GM23248 (cell line): ENCODE results near the gene PKD2L1. TPM values are rescaled to one million over a fixed set of nuclear protein-coding genes. Genes with fewer than 3 reads are reported as not detected.

Experiments
- DNase-seq: peaks from one replicate; pipeline ENCODE4 v3.0.0-alpha.2; 2015
- H2AFZ ChIP-seq: fragments of 200-600 bp; sonication (generic); 2 replicates; pipeline ENCODE4 v1.6.1; 2016; ENCODE audit warnings: antibody characterized with exemption
- H3F3A ChIP-seq: fragments of 200-600 bp; sonication (generic); 2 replicates; pipeline ENCODE4 v1.6.1; 2016; ENCODE audit warnings: mild to moderate bottlenecking, antibody characterized with exemption, mixed run types; ENCODE audit not compliant: insufficient read depth
- H3K27ac ChIP-seq: fragments of 200-600 bp; sonication (generic); 2 replicates; pipeline ENCODE4 v1.5.1; 2016; ENCODE audit warnings: mild to moderate bottlenecking
- H3K27me3 ChIP-seq: fragments of 200-600 bp; sonication (generic); replicated peaks from 2 replicates; pipeline ENCODE4 v1.6.1; 2016; ENCODE audit warnings: mild to moderate bottlenecking; ENCODE audit not compliant: insufficient read depth
- H3K36me3 ChIP-seq: fragments of 200-600 bp; sonication (generic); 2 replicates; pipeline ENCODE4 v1.6.1; 2016; ENCODE audit warnings: low read depth, mild to moderate bottlenecking
- H3K4me1 ChIP-seq: fragments of 200-600 bp; sonication (generic); 2 replicates; pipeline ENCODE4 v1.6.1; 2016; ENCODE audit warnings: mild to moderate bottlenecking; ENCODE audit not compliant: insufficient read depth
- H3K4me2 ChIP-seq: fragments of 200-600 bp; sonication (generic); one replicate; pipeline ENCODE4 v1.6.1; 2016; ENCODE audit warnings: mild to moderate bottlenecking; ENCODE audit not compliant: unreplicated experiment
- H3K4me3 ChIP-seq: fragments of 200-600 bp; sonication (generic); 2 replicates; pipeline ENCODE4 v1.5.1; 2016; ENCODE audit warnings: mild to moderate bottlenecking
- H3K79me2 ChIP-seq: fragments of 200-600 bp; sonication (generic); 2 replicates; pipeline ENCODE4 v1.6.1; 2016; ENCODE audit warnings: mild to moderate bottlenecking; ENCODE audit not compliant: insufficient read depth
- H3K9ac ChIP-seq: fragments of 200-600 bp; sonication (generic); 2 replicates; pipeline ENCODE4 v1.6.1; 2016; ENCODE audit warnings: mild to moderate bottlenecking
- H3K9me2 ChIP-seq: fragments of 200-600 bp; sonication (generic); 2 replicates; pipeline ENCODE4 v1.6.1; 2016; ENCODE audit warnings: mixed run types, mild to moderate bottlenecking, moderate library complexity; ENCODE audit not compliant: insufficient read depth
- H3K9me3 ChIP-seq: fragments of 200-600 bp; sonication (generic); one replicate; pipeline ENCODE4 v1.6.1; 2017; ENCODE audit warnings: low read depth
- H4K20me1 ChIP-seq: fragments of 200-600 bp; sonication (generic); 2 replicates; pipeline ENCODE4 v1.6.0; 2016; ENCODE audit not compliant: insufficient read depth
- EZH2 ChIP-seq: fragments of 200-600 bp; sonication (generic); IDR thresholded peaks from 2 replicates; pipeline ENCODE4 v1.6.1; 2018; ENCODE audit warnings: antibody characterized with exemption, mild to moderate bottlenecking; ENCODE audit not compliant: insufficient read depth, poor library complexity, severe bottlenecking
- EZH2phosphoT487 ChIP-seq: fragments of 200-600 bp; sonication (generic); IDR thresholded peaks from 2 replicates; pipeline ENCODE4 v1.6.1; 2018; ENCODE audit warnings: antibody characterized with exemption, moderate library complexity, mild to moderate bottlenecking, low read depth; ENCODE audit not compliant: insufficient read depth
- WGBS, 2 experiments: methylation state at CpG; one replicate each; pipeline ENCODE4 v1.1.6; 2015 to 2017; ENCODE audit warnings: low lambda C conversion rate in 2 of 2, low coverage in 1 of 2; ENCODE audit errors: missing lambda C conversion rate in 2 of 2; 5-methylcytosine and 5-hydroxymethylcytosine counted together
- in situ Hi-C: fragments of 300-500 bp; cut with MboI; formaldehyde crosslinking; loops from 2 replicates; pipeline ENCODE4 v1.15.0; 2020
- polyA plus RNA-seq: library from polyadenylated mRNA; unstranded; fragments of >200 nt; fragmentation: Nextera tagmentation; extraction: Ambion mirVana; gene quantifications from 2 replicates; pipeline ENCODE4 v1.2.1, GENCODE V29; 2016
- total RNA-seq: library from RNA; depleted of rRNA; stranded (reverse); fragments of >200 nt; shearing (Covaris generic); gene quantifications from 2 replicates; pipeline ENCODE4 v1.2.3, GENCODE V29; 2014

Gene PKD2L1
- total and polyA plus RNA-seq, 2 experiments from 2014 or later = not detected

DNA sequence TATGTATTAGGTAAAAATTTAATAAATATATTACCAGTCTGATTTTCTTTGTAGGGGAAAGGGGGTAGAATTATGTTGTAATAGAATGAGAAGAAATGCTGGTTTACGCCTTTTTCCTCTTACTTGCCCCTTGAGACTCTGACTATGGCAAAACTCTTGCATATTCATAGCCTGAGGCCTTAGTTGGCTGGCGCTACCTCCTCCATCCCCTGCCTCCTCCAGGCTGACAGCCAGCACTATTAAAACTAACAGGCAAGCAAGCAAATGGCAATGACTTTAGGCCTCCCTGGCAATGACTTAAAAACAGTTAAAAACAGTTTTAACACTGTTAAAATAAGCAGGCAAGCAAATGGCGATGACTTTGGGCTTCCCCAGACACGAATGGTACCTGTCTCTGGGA is 14.4 kb downstream of the PKD2L1 start:
- Histone ChIP-seq H3K4me3 (no peak overlapping the region), H3K4me2 (no peak overlapping the region), H3K9me2 (no peaks in the 10 kb centered on the region), H3F3A (no peaks in the 10 kb centered on the region), H3K4me1 (no peaks in the 10 kb centered on the region), H3K9ac (no peak overlapping the region), H3K79me2 (no peaks in the 10 kb centered on the region), H2AFZ (no peak overlapping the region), H4K20me1 (no peaks in the 10 kb centered on the region), H3K9me3 (no peaks in the 10 kb centered on the region), H3K36me3 (no peaks in the 10 kb centered on the region), H3K27me3 (peaks cover 40% of the 10 kb centered on the region), H3K27ac (no peak overlapping the region)
- no peak for TF ChIP-seq EZH2
- TF ChIP-seq EZH2phosphoT487 = no peak
- WGBS, 2 experiments = 51 to 53% methylated on average over 4 of the region's 4 CpGs
- in situ Hi-C loops = no loop called here
- DNase-seq = no peak

DNA sequence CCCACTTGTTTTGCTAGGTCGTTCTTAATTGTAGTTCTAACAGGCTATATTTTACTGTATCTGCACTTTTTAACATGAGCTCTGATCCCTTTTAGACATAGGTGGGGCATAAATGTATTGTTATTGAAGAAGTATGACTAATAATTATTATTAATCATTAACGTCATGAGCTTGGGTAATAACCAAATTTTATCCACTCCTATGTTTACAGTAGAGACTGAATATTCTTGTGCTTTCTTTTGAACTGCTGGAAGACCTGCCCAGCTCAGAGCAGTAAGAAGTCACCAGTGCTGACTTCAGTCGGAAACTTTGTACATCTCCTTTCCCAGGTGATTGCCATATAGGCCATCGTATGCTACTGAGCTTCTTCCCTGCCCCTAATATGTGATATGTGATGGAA is 18.7 kb downstream of the PKD2L1 start:
- Histone ChIP-seq H3K9me3 (no peaks in the 10 kb centered on the region), H3K4me3 (no peak overlapping the region), H3K4me2 (no peak overlapping the region), H4K20me1 (no peaks in the 10 kb centered on the region), H3F3A (no peaks in the 10 kb centered on the region; the same call in 1 of the 2 replicates), H3K27ac (no peak overlapping the region), H3K36me3 (no peaks in the 10 kb centered on the region), H3K79me2 (no peaks in the 10 kb centered on the region), H3K9ac (no peak overlapping the region), H3K9me2 (no peaks in the 10 kb centered on the region), H2AFZ (no peak overlapping the region), H3K27me3 (peaks cover 32% of the 10 kb centered on the region), H3K4me1 (peaks cover 10% of the 10 kb centered on the region; the same call in 1 of the 2 replicates)
- no peak for TF ChIP-seq EZH2phosphoT487
- TF ChIP-seq EZH2 = no peak
- in situ Hi-C loops = no loop called here
- 23 to 27% methylated on average over 4 of the region's 4 CpGs for WGBS, 2 experiments
- DNase-seq = no peak

- H3K79me2 ChIP-seq = no peaks in the 10 kb centered on the region
- no peak overlapping the region for H3K4me3 ChIP-seq
- H3K4me1 ChIP-seq = peaks cover 10% of the 10 kb centered on the region; the same call in 1 of the 2 replicates
- DNase-seq = peak; percentile 87
- no peak overlapping the region for H3K9ac ChIP-seq
- no peaks in the 10 kb centered on the region; the same call in 1 of the 2 replicates for H3F3A ChIP-seq
- H3K36me3 ChIP-seq = no peaks in the 10 kb centered on the region
- TF ChIP-seq EZH2phosphoT487 (no peak), EZH2 (no peak)
- no peaks in the 10 kb centered on the region for H3K9me3 ChIP-seq
- no peak overlapping the region for H3K27ac ChIP-seq
- no peaks in the 10 kb centered on the region for H4K20me1 ChIP-seq
- peaks cover 28% of the 10 kb centered on the region for H3K27me3 ChIP-seq
- in situ Hi-C loops = no loop called here
- H2AFZ ChIP-seq = no peak overlapping the region
- WGBS, 2 experiments = 23 to 26% methylated on average over 3 of the region's 3 CpGs
- H3K4me2 ChIP-seq = no peak overlapping the region
- H3K9me2 ChIP-seq = no peaks in the 10 kb centered on the region
Measured at GRCh38 chr10:100307684-100308083, 22.3 kb downstream of the PKD2L1 start.

DNA sequence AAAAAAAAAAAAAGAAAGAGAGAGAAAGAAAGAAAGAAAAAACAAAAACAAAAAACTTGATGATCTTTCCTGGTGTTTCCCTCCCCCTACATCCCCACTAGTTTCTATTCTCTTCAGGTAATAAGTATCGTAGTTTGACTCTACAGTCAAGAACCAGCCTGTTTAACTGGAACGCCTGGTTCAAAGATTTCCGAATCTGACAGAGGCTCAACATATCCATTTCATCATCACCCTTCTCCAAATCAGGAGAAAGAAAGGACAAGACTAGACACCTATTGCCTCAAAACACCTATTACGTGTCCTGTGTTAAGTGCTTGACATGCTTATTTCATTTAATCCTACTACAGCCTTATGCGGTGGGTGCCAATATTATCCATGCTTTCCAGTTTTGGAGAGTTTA is 23.2 kb downstream of the PKD2L1 start:
- Histone ChIP-seq H3K9me3 (no peaks in the 10 kb centered on the region), H3K4me1 (peaks cover 10% of the 10 kb centered on the region; the same call in 1 of the 2 replicates), H2AFZ (no peak overlapping the region), H3K4me2 (no peak overlapping the region), H3K79me2 (no peaks in the 10 kb centered on the region), H4K20me1 (no peaks in the 10 kb centered on the region), H3K9me2 (no peaks in the 10 kb centered on the region), H3F3A (no peaks in the 10 kb centered on the region; the same call in 1 of the 2 replicates), H3K9ac (no peak overlapping the region), H3K27ac (no peak overlapping the region), H3K27me3 (peaks cover 20% of the 10 kb centered on the region; the same call in 1 of the 2 replicates), H3K4me3 (no peak overlapping the region), H3K36me3 (no peaks in the 10 kb centered on the region)
- in situ Hi-C loops = no loop called here
- no peak for DNase-seq
- TF ChIP-seq EZH2phosphoT487 (no peak), EZH2 (no peak)
- WGBS, 2 experiments = 81 to 82% methylated on average over 5 of the region's 5 CpGs

GRCh38 chr10:100304414-100304813 is 25.6 kb downstream of the PKD2L1 start:
- in situ Hi-C loops = no loop called here
- peaks cover 19% of the 10 kb centered on the region; the same call in 1 of the 2 replicates for H3K27me3 ChIP-seq
- no peak for TF ChIP-seq EZH2phosphoT487
- TF ChIP-seq EZH2 = no peak
- peaks cover 10% of the 10 kb centered on the region; the same call in 1 of the 2 replicates for H3K4me1 ChIP-seq
- H2AFZ ChIP-seq = no peak overlapping the region
- H3K4me3 ChIP-seq = no peak overlapping the region
- no peaks in the 10 kb centered on the region for H3K9me3 ChIP-seq
- no peaks in the 10 kb centered on the region for H3K9me2 ChIP-seq
- no peak overlapping the region for H3K9ac ChIP-seq
- no peaks in the 10 kb centered on the region for H4K20me1 ChIP-seq
- DNase-seq = no peak
- H3K79me2 ChIP-seq = no peaks in the 10 kb centered on the region
- H3F3A ChIP-seq = no peaks in the 10 kb centered on the region; the same call in 1 of the 2 replicates
- 77 to 81% methylated on average over 3 of the region's 3 CpGs for WGBS, 2 experiments
- no peak overlapping the region for H3K4me2 ChIP-seq
- no peak overlapping the region for H3K27ac ChIP-seq
- no peaks in the 10 kb centered on the region for H3K36me3 ChIP-seq
